Loucy (cell line): Measurements from ENCODE around the gene ARPIN.

ENCODE experiments used
- H2AFZ ChIP-seq: fragments of 200-600 bp; sonication (generic); 2 replicates; pipeline ENCODE4 v1.6.0; 2016; ENCODE audit warnings: antibody characterized with exemption, mild to moderate bottlenecking, low read length, moderate library complexity
- H3F3A ChIP-seq: fragments of 200-600 bp; 2 replicates; pipeline ENCODE4 v1.6.0; 2016; ENCODE audit warnings: antibody characterized with exemption, low read depth, mild to moderate bottlenecking
- H3K27me3 ChIP-seq: fragments of 200-600 bp; sonication (generic); 2 replicates; pipeline ENCODE4 v1.6.1; 2014; ENCODE audit warnings: low read length, mild to moderate bottlenecking; ENCODE audit not compliant: insufficient read depth, poor library complexity, severe bottlenecking
- H3K36me3 ChIP-seq: fragments of 200-600 bp; sonication (generic); 2 replicates; pipeline ENCODE4 v1.6.1; 2016; ENCODE audit warnings: low read length; ENCODE audit not compliant: insufficient read depth
- H3K4me1 ChIP-seq: fragments of 200-600 bp; sonication (generic); 2 replicates; pipeline ENCODE4 v1.5.1; 2014; ENCODE audit warnings: low read length, mild to moderate bottlenecking; ENCODE audit not compliant: insufficient read depth, poor library complexity, severe bottlenecking
- H3K4me2 ChIP-seq: fragments of 200-600 bp; sonication (generic); 2 replicates; pipeline ENCODE4 v1.6.0; 2014; ENCODE audit warnings: antibody characterized with exemption, low read length, low read depth, mild to moderate bottlenecking; ENCODE audit not compliant: poor library complexity, severe bottlenecking
- H3K4me3 ChIP-seq: fragments of 200-600 bp; sonication (generic); 2 replicates; pipeline ENCODE4 v1.5.1; 2014; ENCODE audit warnings: low read length, mild to moderate bottlenecking, mixed read lengths; ENCODE audit not compliant: poor library complexity, severe bottlenecking
- H3K79me2 ChIP-seq: fragments of 200-600 bp; sonication (generic); 2 replicates; pipeline ENCODE4 v1.6.1; 2014; ENCODE audit warnings: low read length; ENCODE audit not compliant: insufficient read depth
- H3K9ac ChIP-seq: fragments of 200-600 bp; sonication (generic); 2 replicates; pipeline ENCODE4 v1.6.0; 2014; ENCODE audit warnings: mild to moderate bottlenecking, low read depth, low read length, moderate library complexity; ENCODE audit not compliant: poor library complexity, severe bottlenecking
- H3K9me2 ChIP-seq: fragments of 200-600 bp; sonication (generic); replicated peaks from 2 replicates; pipeline ENCODE4 v1.6.1; 2016; ENCODE audit warnings: low read depth, low read length, mixed read lengths
- H3K9me3 ChIP-seq: fragments of 200-600 bp; sonication (generic); 2 replicates; pipeline ENCODE4 v1.6.1; 2014; ENCODE audit warnings: mild to moderate bottlenecking, antibody characterized with exemption, low read length, low read depth; ENCODE audit not compliant: insufficient read depth
- H4K20me1 ChIP-seq: fragments of 200-600 bp; sonication (generic); 2 replicates; pipeline ENCODE4 v1.6.0; 2014; ENCODE audit warnings: antibody characterized with exemption, low read length, mild to moderate bottlenecking; ENCODE audit not compliant: insufficient read depth, poor library complexity, severe bottlenecking
- EZH2phosphoT487 ChIP-seq: fragments of 200-600 bp; IDR thresholded peaks from 2 replicates; pipeline ENCODE4 v1.6.1; 2018; ENCODE audit warnings: antibody characterized with exemption, mild to moderate bottlenecking, moderate library complexity, borderline replicate concordance
- TF ChIP-seq, protein P1 (sequence below): fragments of 200-600 bp; sonication (generic); conservative IDR thresholded peaks from 2 replicates; pipeline ENCODE4 v1.5.1; 2014; ENCODE audit warnings: mild to moderate bottlenecking, antibody characterized with exemption, low read length

ARPIN gene

GRCh38 chr15:89937365-89938350 lies 24.9 kb upstream of the ARPIN start:
- H3K36me3 ChIP-seq: no peaks in the 10 kb centered on the region
- H2AFZ ChIP-seq: no peak overlapping the region
- no peaks in the 10 kb centered on the region for H4K20me1 ChIP-seq
- H3K9me2 ChIP-seq: no peaks in the 10 kb centered on the region
- no peaks in the 10 kb centered on the region for H3F3A ChIP-seq
- no peak for TF ChIP-seq EZH2phosphoT487
- TF ChIP-seq, protein P1, sequence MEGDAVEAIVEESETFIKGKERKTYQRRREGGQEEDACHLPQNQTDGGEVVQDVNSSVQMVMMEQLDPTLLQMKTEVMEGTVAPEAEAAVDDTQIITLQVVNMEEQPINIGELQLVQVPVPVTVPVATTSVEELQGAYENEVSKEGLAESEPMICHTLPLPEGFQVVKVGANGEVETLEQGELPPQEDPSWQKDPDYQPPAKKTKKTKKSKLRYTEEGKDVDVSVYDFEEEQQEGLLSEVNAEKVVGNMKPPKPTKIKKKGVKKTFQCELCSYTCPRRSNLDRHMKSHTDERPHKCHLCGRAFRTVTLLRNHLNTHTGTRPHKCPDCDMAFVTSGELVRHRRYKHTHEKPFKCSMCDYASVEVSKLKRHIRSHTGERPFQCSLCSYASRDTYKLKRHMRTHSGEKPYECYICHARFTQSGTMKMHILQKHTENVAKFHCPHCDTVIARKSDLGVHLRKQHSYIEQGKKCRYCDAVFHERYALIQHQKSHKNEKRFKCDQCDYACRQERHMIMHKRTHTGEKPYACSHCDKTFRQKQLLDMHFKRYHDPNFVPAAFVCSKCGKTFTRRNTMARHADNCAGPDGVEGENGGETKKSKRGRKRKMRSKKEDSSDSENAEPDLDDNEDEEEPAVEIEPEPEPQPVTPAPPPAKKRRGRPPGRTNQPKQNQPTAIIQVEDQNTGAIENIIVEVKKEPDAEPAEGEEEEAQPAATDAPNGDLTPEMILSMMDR: no peak
- no peaks in the 10 kb centered on the region for H3K79me2 ChIP-seq
- H3K4me2 ChIP-seq: peak overlapping the region; percentile 5
- H3K9ac ChIP-seq: no peak overlapping the region
- H3K4me3 ChIP-seq: no peak overlapping the region
- H3K27me3 ChIP-seq: no peaks in the 10 kb centered on the region
- no peaks in the 10 kb centered on the region for H3K9me3 ChIP-seq
- peaks cover 20% of the 10 kb centered on the region for H3K4me1 ChIP-seq

- Histone ChIP-seq H3K4me3 (no peak overlapping the region), H3K27me3 (no peaks in the 10 kb centered on the region), H3K36me3 (no peaks in the 10 kb centered on the region), H3K9ac (no peak overlapping the region), H3F3A (no peaks in the 10 kb centered on the region), H3K79me2 (no peaks in the 10 kb centered on the region), H3K9me2 (no peaks in the 10 kb centered on the region), H3K9me3 (no peaks in the 10 kb centered on the region), H2AFZ (no peak overlapping the region), H3K4me1 (peaks cover 20% of the 10 kb centered on the region), H3K4me2 (peak overlapping the region; percentile 39), H4K20me1 (no peaks in the 10 kb centered on the region)
- TF ChIP-seq, protein P1: no peak
- TF ChIP-seq EZH2phosphoT487: no peak
Observed at GRCh38 chr15:89936786-89937265, 24.1 kb upstream of the ARPIN start.

GRCh38 chr15:89936051-89936785 lies 23.5 kb upstream of the ARPIN start:
- H3K9ac ChIP-seq: no peak overlapping the region
- H3F3A ChIP-seq: no peaks in the 10 kb centered on the region
- no peaks in the 10 kb centered on the region for H4K20me1 ChIP-seq
- no peaks in the 10 kb centered on the region for H3K9me2 ChIP-seq
- TF ChIP-seq EZH2phosphoT487: no peak
- TF ChIP-seq, protein P1: no peak
- no peak overlapping the region for H3K4me3 ChIP-seq
- no peaks in the 10 kb centered on the region for H3K79me2 ChIP-seq
- H2AFZ ChIP-seq: no peak overlapping the region
- no peaks in the 10 kb centered on the region for H3K27me3 ChIP-seq
- no peaks in the 10 kb centered on the region for H3K36me3 ChIP-seq
- no peaks in the 10 kb centered on the region for H3K9me3 ChIP-seq
- peak overlapping the region; percentile 39 for H3K4me2 ChIP-seq
- H3K4me1 ChIP-seq: peaks cover 20% of the 10 kb centered on the region
